Prostate gland (tissue), 2 donors: Measurements from ENCODE around the gene IL1RAPL1. TPM values are rescaled to one million over a fixed set of nuclear protein-coding genes. Genes with fewer than 3 reads are reported as not detected.

Experiments
- DNase-seq: peaks from one replicate; pipeline ENCODE4 v3.0.0-alpha.2; 2019; ENCODE audit warnings: low spot score
- H3K27ac ChIP-seq, 2 donors: fragments of 200-600 bp; sonication (generic); 2 replicates each; pipeline ENCODE4 v1.5.1; 2017 to 2019
- H3K27me3 ChIP-seq: fragments of 200-600 bp; sonication (generic); replicated peaks from 2 replicates; pipeline ENCODE4 v1.5.1; 2019; ENCODE audit not compliant: insufficient read depth
- H3K36me3 ChIP-seq, 2 donors: fragments of 200-600 bp; sonication (generic); 1 replicate in 1 of 2; 2 replicates in 1 of 2; pipeline versions ENCODE4 v1.5.1 to v1.8.1; 2017 to 2019
- H3K4me1 ChIP-seq: fragments of 200-600 bp; sonication (generic); replicated peaks from 2 replicates; pipeline ENCODE4 v1.5.1; 2019
- H3K4me3 ChIP-seq, 2 donors: fragments of 200-600 bp; sonication (generic); 2 replicates each; pipeline ENCODE4 v1.5.1; 2017 to 2019
- H3K9me3 ChIP-seq: fragments of 200-600 bp; sonication (generic); 2 replicates; pipeline ENCODE4 v1.5.1; 2017
- CTCF ChIP-seq, 4 experiments: fragments of 200-600 bp in 2 of 4; fragments of 450-650 bp in 2 of 4; sonication (generic) in 2 of 4; IDR thresholded peaks; 1 replicate in 3 of 4; 2 replicates in 1 of 4; pipeline ENCODE4 v1.5.1; 2016 to 2019; ENCODE audit warnings: antibody characterized with exemption in 4 of 4, mild to moderate bottlenecking in 2 of 4, moderate library complexity in 2 of 4
- POLR2A ChIP-seq: fragments of 450-650 bp; IDR thresholded peaks from one replicate; pipeline ENCODE4 v1.6.1; 2016; ENCODE audit warnings: antibody characterized with exemption, mild to moderate bottlenecking
- POLR2AphosphoS5 ChIP-seq: sonication (generic); formaldehyde crosslinking; IDR thresholded peaks from one replicate; pipeline ENCODE4 v1.6.1; 2017; ENCODE audit warnings: antibody characterized with exemption
- WGBS: methylation state at CpG from one replicate; pipeline ENCODE4 v1.1.5; 2018; 5-methylcytosine and 5-hydroxymethylcytosine counted together
- intact Hi-C: fragments of 100-400 bp; cut with DNase I; formaldehyde crosslinking; loops from one replicate; pipeline ENCODE4 v1.14.2; 2022
- total RNA-seq, 2 donors: library from RNA; depleted of rRNA; stranded (reverse); fragments of >200 nt; gene quantifications; one replicate each; pipeline ENCODE4 v1.1.0, GENCODE V29; 2016

The IL1RAPL1 gene
- total RNA-seq, 2 donors from 2014 or later = 0.23 TPM

GRCh38 chrX:29870608-29871007, 1283.4 kb downstream of the IL1RAPL1 start:
- H3K9me3 ChIP-seq = no peaks in the 10 kb centered on the region
- no peak overlapping the region for H3K27ac ChIP-seq
- no peak for DNase-seq
- H3K4me1 ChIP-seq = no peaks in the 10 kb centered on the region
- intact Hi-C loops = no loop called here
- no peaks in the 10 kb centered on the region for H3K36me3 ChIP-seq
- 96% methylated on average over 3 of the region's 3 CpGs for WGBS
- no peaks in the 10 kb centered on the region for H3K27me3 ChIP-seq
- H3K4me3 ChIP-seq = no peak overlapping the region
- no peak for TF ChIP-seq POLR2AphosphoS5
- no peak for TF ChIP-seq POLR2A
- no peak for TF ChIP-seq CTCF (IDR thresholded peaks at IDR 0.05)

GRCh38 chrX:29872831-29873230, 1285.6 kb downstream of the IL1RAPL1 start:
- Histone ChIP-seq H3K27me3 (no peaks in the 10 kb centered on the region), H3K36me3 (no peaks in the 10 kb centered on the region), H3K4me1 (no peaks in the 10 kb centered on the region), H3K4me3 (no peak overlapping the region), H3K27ac (no peak overlapping the region), H3K9me3 (no peaks in the 10 kb centered on the region)
- WGBS = 98% methylated on average over 2 of the region's 2 CpGs
- intact Hi-C loops = no loop called here
- TF ChIP-seq POLR2A (no peak), CTCF (IDR thresholded peaks at IDR 0.05) (no peak), POLR2AphosphoS5 (no peak)
- DNase-seq = no peak

- Histone ChIP-seq H3K9me3 (no peaks in the 10 kb centered on the region), H3K4me1 (no peaks in the 10 kb centered on the region), H3K36me3 (no peaks in the 10 kb centered on the region), H3K4me3 (no peak overlapping the region), H3K27ac (no peak overlapping the region), H3K27me3 (no peaks in the 10 kb centered on the region)
- 83% methylated on average over 4 of the region's 4 CpGs for WGBS
- no peak for DNase-seq
- no peak for TF ChIP-seq POLR2AphosphoS5
- no peak for TF ChIP-seq POLR2A
- TF ChIP-seq CTCF (IDR thresholded peaks at IDR 0.05) = no peak
- intact Hi-C loops = no loop called here
Measured at GRCh38 chrX:29876733-29877132, 1289.5 kb downstream of the IL1RAPL1 start.

- no peak overlapping the region for H3K27ac ChIP-seq
- intact Hi-C loops = no loop called here
- no peak for DNase-seq
- no peaks in the 10 kb centered on the region for H3K4me1 ChIP-seq
- no peaks in the 10 kb centered on the region for H3K36me3 ChIP-seq
- TF ChIP-seq POLR2A (no peak), POLR2AphosphoS5 (no peak), CTCF (IDR thresholded peaks at IDR 0.05) (no peak)
- no peak overlapping the region for H3K4me3 ChIP-seq
- no peaks in the 10 kb centered on the region for H3K27me3 ChIP-seq
- H3K9me3 ChIP-seq = no peaks in the 10 kb centered on the region
- WGBS = 90% methylated on average over 2 of the region's 3 CpGs
Measured at GRCh38 chrX:29880977-29881376, 1293.7 kb downstream of the IL1RAPL1 start.

- Histone ChIP-seq H3K27me3 (no peaks in the 10 kb centered on the region), H3K4me3 (no peak overlapping the region), H3K4me1 (no peaks in the 10 kb centered on the region), H3K9me3 (no peaks in the 10 kb centered on the region), H3K36me3 (no peaks in the 10 kb centered on the region), H3K27ac (no peak overlapping the region)
- TF ChIP-seq CTCF (IDR thresholded peaks at IDR 0.05) (no peak), POLR2AphosphoS5 (no peak), POLR2A (no peak)
- 87% methylated on average over 2 of the region's 2 CpGs for WGBS
- DNase-seq = no peak
- intact Hi-C loops = no loop called here
Measured at GRCh38 chrX:29890004-29890403, 1302.8 kb downstream of the IL1RAPL1 start.
